ENCODE data around the gene LDLRAD4. TPM values are rescaled to one million over a fixed set of nuclear protein-coding genes. Genes with fewer than 3 reads are reported as not detected.

The LDLRAD4 gene
- polyA plus RNA-seq, 1 donor = 9.1 TPM

DNA sequence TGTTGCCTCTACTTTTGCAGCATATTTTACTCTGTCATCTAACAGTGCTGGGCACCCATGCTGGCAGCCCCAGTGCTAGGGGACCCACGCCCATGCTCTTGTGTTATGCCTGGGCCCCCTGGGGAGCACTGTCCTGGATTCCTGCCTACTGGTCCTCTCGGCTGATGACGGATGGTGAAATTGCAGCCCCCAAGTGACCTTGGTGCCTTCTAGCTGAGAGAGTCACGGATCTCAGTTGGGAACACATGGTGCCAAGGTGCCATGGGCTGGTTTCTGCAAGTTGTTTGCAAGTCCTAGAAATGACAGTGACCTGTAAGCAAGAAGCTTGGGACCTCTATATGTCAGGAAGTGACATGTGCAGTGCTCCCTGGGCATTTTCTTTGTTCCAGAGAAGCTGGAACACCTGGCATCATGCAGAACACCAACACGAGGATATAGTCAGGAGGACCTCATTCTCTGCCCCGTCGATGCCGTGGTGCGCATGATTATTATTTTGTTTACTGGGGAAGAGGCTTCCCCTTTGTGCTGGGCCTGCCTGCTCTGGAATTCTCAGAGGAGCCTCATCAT, 187.6 kb downstream of the LDLRAD4 start:
- Histone ChIP-seq H3K36me3 (ENCODE audit: control insufficient read depth, insufficient read depth, low read length) (no peaks in the 10 kb centered on the region), H3K4me1 (ENCODE audit: control insufficient read depth, insufficient read depth, low read length) (peaks cover 23% of the 10 kb centered on the region), H3K9me3 (ENCODE audit: control insufficient read depth, low read depth, low read length) (no peaks in the 10 kb centered on the region), H3K27me3 (ENCODE audit: control insufficient read depth, insufficient read depth, low read length) (no peaks in the 10 kb centered on the region), H3K4me3 (ENCODE audit: low read length) (no peak overlapping the region), H3K27ac (ENCODE audit: low read length) (peak overlapping the region; percentile 11)
- DNase-seq = no peak
- no CpG with 5 or more reads among the region's 9 CpGs for WGBS (ENCODE audit: insufficient coverage, low lambda C conversion rate)

- peaks cover 23% of the 10 kb centered on the region for H3K4me1 ChIP-seq (ENCODE audit: control insufficient read depth, insufficient read depth, low read length)
- peak overlapping the region; percentile 11 for H3K27ac ChIP-seq (ENCODE audit: low read length)
- no peaks in the 10 kb centered on the region for H3K27me3 ChIP-seq (ENCODE audit: control insufficient read depth, insufficient read depth, low read length)
- no peak overlapping the region for H3K4me3 ChIP-seq (ENCODE audit: low read length)
- peak; percentile 68 to 84 for DNase-seq
- no peaks in the 10 kb centered on the region for H3K9me3 ChIP-seq (ENCODE audit: control insufficient read depth, low read depth, low read length)
- no CpG with 5 or more reads among the region's 11 CpGs for WGBS (ENCODE audit: insufficient coverage, low lambda C conversion rate)
- H3K36me3 ChIP-seq (ENCODE audit: control insufficient read depth, insufficient read depth, low read length) = no peaks in the 10 kb centered on the region
These were observed 188.2 kb downstream of the LDLRAD4 start for GRCh38 chr18:13406736-13407135.

- H3K27ac ChIP-seq (ENCODE audit: low read length) = no peak overlapping the region
- 86% methylated on average over 1 of the region's 4 CpGs for WGBS (ENCODE audit: insufficient coverage, low lambda C conversion rate)
- DNase-seq = no peak
- peaks cover 23% of the 10 kb centered on the region for H3K4me1 ChIP-seq (ENCODE audit: control insufficient read depth, insufficient read depth, low read length)
- no peaks in the 10 kb centered on the region for H3K27me3 ChIP-seq (ENCODE audit: control insufficient read depth, insufficient read depth, low read length)
- H3K36me3 ChIP-seq (ENCODE audit: control insufficient read depth, insufficient read depth, low read length) = no peaks in the 10 kb centered on the region
- no peaks in the 10 kb centered on the region for H3K9me3 ChIP-seq (ENCODE audit: control insufficient read depth, low read depth, low read length)
- H3K4me3 ChIP-seq (ENCODE audit: low read length) = no peak overlapping the region
These were observed 188.9 kb downstream of the LDLRAD4 start for GRCh38 chr18:13407484-13407883.

- WGBS (ENCODE audit: insufficient coverage, low lambda C conversion rate) = no CpG with 5 or more reads among the region's 1 CpG
- Histone ChIP-seq H3K4me3 (ENCODE audit: low read length) (no peak overlapping the region), H3K27ac (ENCODE audit: low read length) (no peak overlapping the region), H3K4me1 (ENCODE audit: control insufficient read depth, insufficient read depth, low read length) (peaks cover 23% of the 10 kb centered on the region), H3K27me3 (ENCODE audit: control insufficient read depth, insufficient read depth, low read length) (no peaks in the 10 kb centered on the region), H3K36me3 (ENCODE audit: control insufficient read depth, insufficient read depth, low read length) (no peaks in the 10 kb centered on the region), H3K9me3 (ENCODE audit: control insufficient read depth, low read depth, low read length) (no peaks in the 10 kb centered on the region)
- DNase-seq = no peak
These were observed 190.5 kb downstream of the LDLRAD4 start for GRCh38 chr18:13409026-13409425.

- no CpG with 5 or more reads among the region's 11 CpGs for WGBS (ENCODE audit: insufficient coverage, low lambda C conversion rate)
- H3K9me3 ChIP-seq (ENCODE audit: control insufficient read depth, low read depth, low read length) = no peaks in the 10 kb centered on the region
- no peak overlapping the region for H3K27ac ChIP-seq (ENCODE audit: low read length)
- no peak for DNase-seq
- no peak overlapping the region for H3K4me3 ChIP-seq (ENCODE audit: low read length)
- H3K4me1 ChIP-seq (ENCODE audit: control insufficient read depth, insufficient read depth, low read length) = peaks cover 28% of the 10 kb centered on the region
- no peaks in the 10 kb centered on the region for H3K36me3 ChIP-seq (ENCODE audit: control insufficient read depth, insufficient read depth, low read length)
- H3K27me3 ChIP-seq (ENCODE audit: control insufficient read depth, insufficient read depth, low read length) = no peaks in the 10 kb centered on the region
These were observed 191.4 kb downstream of the LDLRAD4 start for GRCh38 chr18:13409997-13410396.

- Histone ChIP-seq H3K4me3 (ENCODE audit: low read length) (no peak overlapping the region), H3K4me1 (ENCODE audit: control insufficient read depth, insufficient read depth, low read length) (peaks cover 28% of the 10 kb centered on the region), H3K27me3 (ENCODE audit: control insufficient read depth, insufficient read depth, low read length) (no peaks in the 10 kb centered on the region), H3K27ac (ENCODE audit: low read length) (no peak overlapping the region), H3K9me3 (ENCODE audit: control insufficient read depth, low read depth, low read length) (no peaks in the 10 kb centered on the region), H3K36me3 (ENCODE audit: control insufficient read depth, insufficient read depth, low read length) (no peaks in the 10 kb centered on the region)
- DNase-seq = no peak
These were observed 191.9 kb downstream of the LDLRAD4 start for GRCh38 chr18:13410471-13410870.

GRCh38 chr18:13412017-13412416, 193.5 kb downstream of the LDLRAD4 start:
- no peaks in the 10 kb centered on the region for H3K36me3 ChIP-seq (ENCODE audit: control insufficient read depth, insufficient read depth, low read length)
- no peaks in the 10 kb centered on the region for H3K27me3 ChIP-seq (ENCODE audit: control insufficient read depth, insufficient read depth, low read length)
- peaks cover 25% of the 10 kb centered on the region for H3K4me1 ChIP-seq (ENCODE audit: control insufficient read depth, insufficient read depth, low read length)
- no peak overlapping the region for H3K27ac ChIP-seq (ENCODE audit: low read length)
- H3K4me3 ChIP-seq (ENCODE audit: low read length) = no peak overlapping the region
- H3K9me3 ChIP-seq (ENCODE audit: control insufficient read depth, low read depth, low read length) = no peaks in the 10 kb centered on the region
- no CpG with 5 or more reads among the region's 1 CpG for WGBS (ENCODE audit: insufficient coverage, low lambda C conversion rate)
- DNase-seq = no peak

GRCh38 chr18:13412901-13413300, 194.3 kb downstream of the LDLRAD4 start:
- no CpG with 5 or more reads among the region's 8 CpGs for WGBS (ENCODE audit: insufficient coverage, low lambda C conversion rate)
- no peaks in the 10 kb centered on the region for H3K36me3 ChIP-seq (ENCODE audit: control insufficient read depth, insufficient read depth, low read length)
- no peak overlapping the region for H3K4me3 ChIP-seq (ENCODE audit: low read length)
- H3K9me3 ChIP-seq (ENCODE audit: control insufficient read depth, low read depth, low read length) = no peaks in the 10 kb centered on the region
- no peak for DNase-seq
- H3K4me1 ChIP-seq (ENCODE audit: control insufficient read depth, insufficient read depth, low read length) = peaks cover 23% of the 10 kb centered on the region
- no peaks in the 10 kb centered on the region for H3K27me3 ChIP-seq (ENCODE audit: control insufficient read depth, insufficient read depth, low read length)
- no peak overlapping the region for H3K27ac ChIP-seq (ENCODE audit: low read length)

GRCh38 chr18:13414102-13414501, 195.5 kb downstream of the LDLRAD4 start:
- Histone ChIP-seq H3K27ac (ENCODE audit: low read length) (no peak overlapping the region), H3K4me1 (ENCODE audit: control insufficient read depth, insufficient read depth, low read length) (peaks cover 27% of the 10 kb centered on the region), H3K4me3 (ENCODE audit: low read length) (no peak overlapping the region), H3K9me3 (ENCODE audit: control insufficient read depth, low read depth, low read length) (no peaks in the 10 kb centered on the region), H3K27me3 (ENCODE audit: control insufficient read depth, insufficient read depth, low read length) (no peaks in the 10 kb centered on the region), H3K36me3 (ENCODE audit: control insufficient read depth, insufficient read depth, low read length) (no peaks in the 10 kb centered on the region)
- DNase-seq = no peak
- WGBS (ENCODE audit: insufficient coverage, low lambda C conversion rate) = no CpG with 5 or more reads among the region's 2 CpGs

DNA sequence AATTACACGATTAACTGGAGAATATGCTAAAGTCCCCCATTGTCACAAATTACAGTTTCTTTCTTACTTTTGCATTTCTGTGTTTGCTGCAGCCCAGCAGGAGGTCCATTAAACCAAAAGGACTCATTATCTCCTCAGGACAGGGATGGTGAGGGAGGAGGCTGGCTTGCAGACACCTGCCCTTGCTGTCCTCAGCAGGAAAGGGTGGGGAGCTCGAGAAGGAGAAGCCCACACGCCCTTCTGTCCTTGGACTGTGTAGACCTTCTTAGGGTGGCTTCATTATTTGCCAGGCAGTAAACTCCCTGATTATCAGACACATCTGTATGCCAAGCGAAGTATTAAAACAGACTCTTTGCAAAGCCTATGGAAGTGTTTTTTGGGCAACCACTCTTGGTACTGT, 196.0 kb downstream of the LDLRAD4 start:
- H3K4me3 ChIP-seq (ENCODE audit: low read length) = no peak overlapping the region
- H3K36me3 ChIP-seq (ENCODE audit: control insufficient read depth, insufficient read depth, low read length) = no peaks in the 10 kb centered on the region
- WGBS (ENCODE audit: insufficient coverage, low lambda C conversion rate) = no CpG with 5 or more reads among the region's 4 CpGs
- H3K4me1 ChIP-seq (ENCODE audit: control insufficient read depth, insufficient read depth, low read length) = peaks cover 27% of the 10 kb centered on the region
- H3K27me3 ChIP-seq (ENCODE audit: control insufficient read depth, insufficient read depth, low read length) = no peaks in the 10 kb centered on the region
- no peaks in the 10 kb centered on the region for H3K9me3 ChIP-seq (ENCODE audit: control insufficient read depth, low read depth, low read length)
- DNase-seq = no peak
- H3K27ac ChIP-seq (ENCODE audit: low read length) = no peak overlapping the region

DNA sequence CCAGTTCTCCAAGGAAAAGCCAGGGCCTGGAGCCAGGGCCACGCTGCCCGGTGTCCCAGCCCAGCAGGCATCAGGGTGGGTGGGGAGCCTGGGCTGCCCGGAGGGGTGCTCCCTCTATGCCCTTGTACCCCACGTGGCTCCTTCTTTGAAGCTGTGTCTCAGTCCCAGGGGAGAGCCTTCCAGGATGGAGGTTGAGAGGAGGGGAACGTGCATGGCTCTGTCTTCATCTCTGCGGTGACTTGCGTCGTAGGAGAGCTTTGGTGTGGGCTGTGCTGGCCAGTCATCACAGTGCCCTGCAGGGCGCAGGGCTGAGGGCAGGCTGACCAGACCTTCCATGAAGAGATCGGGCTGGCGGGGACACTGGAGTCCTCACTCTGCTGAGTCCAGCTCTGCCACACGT, 197.2 kb downstream of the LDLRAD4 start:
- Histone ChIP-seq H3K27ac (ENCODE audit: low read length) (no peak overlapping the region), H3K9me3 (ENCODE audit: control insufficient read depth, low read depth, low read length) (no peaks in the 10 kb centered on the region), H3K4me1 (ENCODE audit: control insufficient read depth, insufficient read depth, low read length) (peaks cover 23% of the 10 kb centered on the region), H3K4me3 (ENCODE audit: low read length) (no peak overlapping the region), H3K36me3 (ENCODE audit: control insufficient read depth, insufficient read depth, low read length) (no peaks in the 10 kb centered on the region), H3K27me3 (ENCODE audit: control insufficient read depth, insufficient read depth, low read length) (no peaks in the 10 kb centered on the region)
- no CpG with 5 or more reads among the region's 12 CpGs for WGBS (ENCODE audit: insufficient coverage, low lambda C conversion rate)
- no peak for DNase-seq

Data from large intestine (tissue), 3 donors.